A549 treated with AZD2906 at 1 μM for 4 hours (cell line): ENCODE measurements around the gene TRPV3. TPM values are rescaled to one million over a fixed set of nuclear protein-coding genes. Genes with fewer than 3 reads are reported as not detected.

Experiments used
- total RNA-seq: library from RNA; stranded (reverse); fragments of 200-300 nt; extraction: Qiagen RNA extraction; gene quantifications from 5 replicates; pipeline ENCODE4 v1.2.3, GENCODE V29; 2022

TRPV3 gene
- total RNA-seq: 0.14 to 0.30 TPM (median 0.20 TPM) in 5 replicates

GRCh38 chr17:3557768-3558583 lies at the start of gene TRPV3:
Gene TRPV3 (minus strand): TSS chr17:3557812. CDS start chr17:3554850, 2,962 bp downstream.

GRCh38 chr17:3475812-3476610 lies 81.6 kb downstream of the TRPV3 start, which contains the start of gene ASPA:
Gene ASPA (plus strand): TSS chr17:3475997. CDS start chr17:3476160, 163 bp downstream.

GRCh38 chr17:3471599-3471998 lies 86.0 kb downstream of the TRPV3 start, which contains the start of gene SPATA22:
Gene SPATA22 (minus strand): TSS chr17:3471819. CDS start chr17:3469325, 2,494 bp downstream.

Other genes with a start within 250 kb of the TRPV3 start
- gene OR3A2, start 171.5 kb downstream of the TRPV3 start, total RNA-seq: not detected in 5 replicates
- gene OR1E1, start 159.4 kb downstream of the TRPV3 start, total RNA-seq: not detected in 5 replicates
- gene OR3A3, start 146.4 kb downstream of the TRPV3 start, total RNA-seq: not detected in 5 replicates
- gene OR1E2, start 124.0 kb downstream of the TRPV3 start, total RNA-seq: not detected in 5 replicates
- not detected in 5 replicates for gene SPATA22, start 86.0 kb downstream of the TRPV3 start, total RNA-seq
- not detected in 5 replicates for gene ASPA, start 81.8 kb downstream of the TRPV3 start, total RNA-seq
- 3.0 to 4.5 TPM (median 3.7 TPM) in 5 replicates for gene TRPV1, start 51.6 kb upstream of the TRPV3 start, total RNA-seq
- gene SHPK, start 78.4 kb upstream of the TRPV3 start, total RNA-seq: 13.7 to 16.9 TPM (median 15.1 TPM) in 5 replicates
- gene CTNS, start 78.9 kb upstream of the TRPV3 start, total RNA-seq: 12.2 to 16.8 TPM (median 12.8 TPM) in 5 replicates
- 280 to 359 TPM (median 343 TPM) in 5 replicates for gene TAX1BP3, start 110.8 kb upstream of the TRPV3 start, total RNA-seq
- 110 to 161 TPM (median 150 TPM) in 5 replicates for gene EMC6, start 111.0 kb upstream of the TRPV3 start, total RNA-seq
- gene P2RX5, start 138.3 kb upstream of the TRPV3 start, total RNA-seq: 16.3 to 24.9 TPM (median 22.8 TPM) in 5 replicates
- gene HASPIN, start 166.1 kb upstream of the TRPV3 start, total RNA-seq: 11.9 to 14.8 TPM (median 12.3 TPM) in 5 replicates
- 85.6 to 89.3 TPM (median 88.0 TPM) in 5 replicates for gene ITGAE, start 243.4 kb upstream of the TRPV3 start, total RNA-seq